HL-60/S4 treated with phorbol 12-myristate 13-acetate at 8.2 ng/mL for 4 days and 3 days (cell line): Measurements from ENCODE around the gene TULP3.
"Not testable (repeated sequence)": the region's sequence is repeated elsewhere in the genome, so short reads cannot be mapped to it uniquely, and the experiment has no call there.

ENCODE experiments used
- in situ Hi-C: fragments of 300-500 bp; cut with MboI; formaldehyde crosslinking; loops from 2 replicates; pipeline ENCODE4 v1.15.0; 2022; ENCODE audit warnings: low sequenced_read_pairs

Gene TULP3

DNA sequence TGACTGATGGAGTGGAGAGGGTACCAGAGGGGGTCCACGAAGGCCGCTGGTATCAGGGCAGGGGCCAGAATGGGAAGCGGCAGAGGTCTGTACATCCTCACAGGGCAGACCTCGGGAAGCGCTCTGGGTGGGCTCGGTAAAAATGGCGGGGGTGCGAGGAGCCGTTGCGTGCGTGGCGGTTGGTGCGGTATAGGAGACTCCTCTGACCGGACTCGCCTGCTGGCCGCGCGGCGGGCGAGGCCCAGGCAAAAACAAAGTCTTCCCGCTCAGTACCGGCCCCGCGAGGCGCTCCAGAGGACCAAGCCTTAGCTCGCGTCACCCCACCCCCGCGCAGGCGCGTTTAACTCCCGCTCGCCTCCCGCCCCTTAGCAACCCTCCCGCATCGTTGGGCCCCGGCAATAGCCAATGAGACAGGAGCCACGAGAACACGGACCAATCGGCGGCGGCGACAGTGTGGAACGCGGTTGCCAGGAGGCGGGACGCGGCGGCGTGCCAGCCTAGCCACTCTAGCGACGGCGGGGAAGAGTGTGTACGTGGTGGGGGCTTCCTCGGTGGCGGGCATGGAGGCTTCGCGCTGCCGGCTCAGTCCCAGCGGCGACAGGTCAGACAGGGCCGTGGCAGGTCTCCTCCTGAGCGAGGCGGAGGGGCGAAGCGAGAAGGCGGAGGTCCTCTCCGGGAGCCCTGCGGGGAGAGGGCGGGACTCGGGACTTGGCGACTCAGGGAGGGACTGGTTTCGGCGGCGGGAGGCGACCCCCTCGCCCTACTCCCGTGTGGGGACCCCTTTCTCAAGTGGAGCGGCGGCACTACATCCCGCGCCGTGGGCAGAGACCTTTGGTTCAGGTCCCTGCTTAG lies at the start of gene TULP3:
Gene TULP3, plus strand, starts transcription at position 504 of the 852 bp plus-strand sequence. Its CDS starts 57 bp downstream, at position 561.
- in situ Hi-C loops: no loop called here

DNA sequence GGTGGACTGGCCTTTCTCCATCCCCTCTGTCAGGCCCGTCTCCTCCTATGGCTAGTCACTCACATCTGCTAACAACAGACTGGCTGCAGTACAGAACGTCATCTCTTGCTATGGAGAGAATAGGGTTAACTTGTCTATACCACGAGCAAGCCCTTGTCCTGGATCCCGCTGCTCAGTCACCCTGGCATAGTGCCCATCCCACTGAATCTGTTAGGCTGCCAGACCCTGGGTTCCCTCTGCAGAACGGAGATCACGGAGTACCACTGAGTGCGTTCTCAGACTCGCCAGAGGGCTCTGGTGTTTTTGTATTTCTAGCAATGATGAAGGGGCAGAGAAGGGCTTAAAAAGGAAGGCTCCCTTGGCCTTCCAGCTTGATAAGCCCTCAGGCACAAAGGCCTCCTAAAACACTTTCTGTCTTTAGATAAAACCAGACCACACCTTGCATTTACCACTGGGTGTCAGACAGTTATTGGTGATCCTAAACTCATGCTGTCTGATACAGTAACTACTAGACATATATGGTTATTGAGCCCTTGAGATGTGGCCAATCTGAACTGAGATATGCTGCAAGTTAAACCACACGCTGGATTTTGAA lies 49.5 kb upstream of the TULP3 start:
- in situ Hi-C loops: no loop called here

GRCh38 chr12:2842948-2843347 lies 47.7 kb upstream of the TULP3 start:
- in situ Hi-C loops: no loop called here

DNA sequence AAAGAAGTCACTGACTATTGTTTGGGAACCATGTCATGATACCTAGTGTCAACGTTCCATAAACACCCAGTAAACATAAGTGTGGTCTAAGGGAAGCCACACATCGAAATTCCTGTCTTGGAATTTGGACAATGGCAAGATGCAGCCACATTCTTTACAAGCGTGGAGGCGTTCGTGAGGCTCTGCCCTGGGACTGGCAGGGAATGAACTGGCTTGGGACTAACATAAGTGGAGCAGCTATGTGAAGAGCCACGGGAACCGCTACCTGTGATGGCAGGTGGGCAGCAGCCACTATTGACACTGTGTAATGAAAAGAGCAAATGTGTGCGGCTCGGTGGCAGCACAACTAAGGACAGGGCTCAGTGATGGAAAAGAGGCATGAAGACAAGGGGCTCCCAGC lies 45.9 kb upstream of the TULP3 start:
- in situ Hi-C loops: no loop called here

- in situ Hi-C loops: no loop called here
These were observed 45.4 kb upstream of the TULP3 start for GRCh38 chr12:2845280-2845679.

- in situ Hi-C loops: no loop called here
These were observed 38.8 kb upstream of the TULP3 start for GRCh38 chr12:2851931-2852330.

DNA sequence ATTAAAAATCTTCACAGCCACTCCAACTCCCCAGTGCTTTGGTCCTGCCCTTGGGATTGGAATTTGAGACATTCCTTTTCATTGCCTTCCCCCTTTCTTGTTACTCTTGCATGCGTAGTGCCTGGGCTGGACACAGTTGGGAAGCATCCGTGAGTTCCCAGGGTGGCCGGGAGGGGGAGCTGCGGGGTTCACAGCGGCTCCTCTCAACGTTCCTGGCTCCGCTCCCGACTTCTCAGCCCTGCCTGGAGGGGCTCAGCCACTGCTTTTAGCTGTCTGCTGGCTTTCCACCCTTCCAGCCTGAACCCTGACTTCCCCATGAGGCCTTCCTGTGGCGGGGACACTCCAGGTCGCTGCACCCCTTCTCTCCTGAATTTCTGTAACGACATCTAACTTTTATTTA lies 37.1 kb upstream of the TULP3 start:
- in situ Hi-C loops: no loop called here

- in situ Hi-C loops: no loop called here
These were observed 35.8 kb upstream of the TULP3 start for GRCh38 chr12:2854669-2855453.

DNA sequence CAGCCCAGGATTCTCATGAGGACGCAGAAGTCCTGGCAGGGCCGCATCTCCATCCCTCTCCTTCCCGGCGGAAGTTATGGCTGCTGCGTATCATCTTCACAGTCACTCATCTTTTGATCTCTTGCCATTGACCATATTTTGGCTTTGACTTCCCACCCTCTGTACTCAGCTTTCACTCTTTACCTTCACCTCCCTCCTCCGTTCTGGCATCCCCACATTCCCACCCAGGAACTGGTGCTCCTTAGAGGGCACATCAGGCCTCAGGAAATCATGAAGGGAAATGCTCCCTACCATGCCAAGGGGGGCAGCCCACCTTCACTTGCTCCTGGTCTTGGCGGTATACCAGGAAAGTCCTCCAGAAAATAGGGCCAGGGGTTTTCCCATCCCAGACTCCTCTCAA lies 35.1 kb upstream of the TULP3 start:
- in situ Hi-C loops: no loop called here

- in situ Hi-C loops: no loop called here
These were observed 34.6 kb upstream of the TULP3 start for GRCh38 chr12:2856051-2856450.

DNA sequence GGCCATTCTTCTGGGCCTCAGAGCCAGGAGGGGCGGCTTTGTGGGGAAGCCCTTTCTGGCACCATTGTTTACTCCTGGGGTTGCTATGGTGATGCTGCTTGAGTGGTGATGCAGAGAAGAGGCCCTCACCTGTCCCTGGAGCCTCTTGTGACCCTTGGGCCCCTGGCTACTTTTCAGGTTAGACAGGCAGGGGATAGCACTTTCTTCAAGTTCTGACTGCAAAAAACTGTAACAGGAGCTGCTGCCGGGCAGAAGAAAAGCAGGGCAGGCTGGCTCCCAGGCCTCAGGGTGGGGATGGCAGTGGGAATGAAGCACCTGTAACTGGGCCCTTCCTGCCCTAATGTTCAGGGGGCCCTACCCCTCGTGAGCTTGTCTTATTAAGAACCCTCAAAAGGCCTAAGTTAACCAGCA lies 33.7 kb upstream of the TULP3 start, which contains the start of gene TEX52:
Gene TEX52, minus strand, starts transcription at position 19 of the 411 bp plus-strand sequence. Its CDS starts 13 bp downstream, at position 6.
- in situ Hi-C loops: no loop called here

DNA sequence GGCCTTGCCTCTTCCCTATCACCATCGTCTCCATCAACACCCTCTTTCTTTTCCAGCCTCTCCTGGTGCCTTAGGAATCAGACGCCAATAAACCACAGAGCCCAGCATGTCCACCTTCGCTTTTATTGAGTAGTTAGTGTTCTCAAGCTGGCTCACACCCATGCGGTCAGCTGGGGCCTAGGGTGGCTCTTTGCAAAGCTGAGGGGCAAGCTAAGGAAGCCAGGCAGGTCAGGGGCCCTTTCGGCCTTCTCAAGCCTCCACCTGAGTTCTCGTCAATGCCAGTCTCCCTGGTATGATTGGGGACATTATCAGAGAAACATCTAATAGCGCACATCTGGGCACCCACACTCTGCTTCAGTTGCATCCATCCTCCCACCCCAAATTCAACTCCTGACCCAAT lies 33.1 kb upstream of the TULP3 start:
- in situ Hi-C loops: no loop called here

DNA sequence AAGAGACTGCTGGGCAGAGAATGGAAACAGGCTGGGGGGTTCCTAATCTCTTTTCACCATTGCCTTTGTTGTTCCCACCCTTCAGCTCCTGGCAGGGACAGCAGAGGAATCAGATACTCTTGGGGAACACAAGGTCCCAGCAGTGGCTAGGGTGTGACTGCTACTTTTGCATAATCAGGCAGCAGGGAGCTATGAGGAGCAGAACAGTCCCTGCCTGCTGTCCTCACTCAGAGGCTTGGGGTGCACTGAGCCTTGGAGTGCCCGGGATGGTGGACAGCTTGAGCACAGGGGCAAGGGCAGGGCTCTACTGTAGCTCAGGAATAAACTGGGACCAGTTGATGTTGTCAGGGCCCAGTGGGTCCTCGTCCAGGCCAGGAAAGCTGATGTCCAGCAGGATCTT lies 32.4 kb upstream of the TULP3 start:
- in situ Hi-C loops: no loop called here

GRCh38 chr12:2858944-2859421 lies 31.7 kb upstream of the TULP3 start:
- in situ Hi-C loops: no loop called here

GRCh38 chr12:2860170-2860569 lies 30.5 kb upstream of the TULP3 start:
- in situ Hi-C loops: no loop called here

DNA sequence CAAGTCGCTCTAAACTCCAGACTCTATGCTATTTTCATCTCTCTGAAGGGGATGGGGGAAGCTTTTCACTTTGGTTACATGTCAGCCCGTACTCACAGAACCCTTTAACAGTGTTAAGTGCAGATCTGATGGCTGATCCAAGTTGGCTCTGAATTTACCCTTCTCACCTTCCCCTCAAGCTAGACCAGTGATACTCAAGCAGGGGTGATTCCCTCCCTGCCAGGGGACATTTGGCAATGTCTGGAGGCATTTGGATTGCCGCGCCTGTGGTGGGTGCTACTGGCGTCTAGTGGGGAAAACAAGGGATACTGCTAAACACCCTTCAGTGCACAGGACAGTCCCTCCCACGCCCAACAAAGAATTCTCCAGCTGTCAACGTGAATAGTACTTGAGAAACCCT lies 27.8 kb upstream of the TULP3 start:
- in situ Hi-C loops: no loop called here

- in situ Hi-C loops: not testable (repeated sequence)
These were observed 27.3 kb upstream of the TULP3 start for GRCh38 chr12:2863402-2863801.

GRCh38 chr12:2864198-2864597 lies 26.5 kb upstream of the TULP3 start:
- in situ Hi-C loops: no loop called here

GRCh38 chr12:2868986-2869632 lies 21.6 kb upstream of the TULP3 start:
- in situ Hi-C loops: not testable (repeated sequence)

- in situ Hi-C loops: no loop called here
These were observed 14.2 kb upstream of the TULP3 start for GRCh38 chr12:2876431-2877046.
